SU-DHL-6 (cell line): ENCODE results near the gene SKIDA1.
A peak's percentile ranks its signal among the peaks of the same experiment; 100 is the strongest.

Source experiments
- H2AFZ ChIP-seq: fragments of 200-600 bp; sonication (generic); 2 replicates; pipeline ENCODE4 v1.6.1; 2014; ENCODE audit warnings: low read depth, mild to moderate bottlenecking, moderate library complexity, mixed read lengths, antibody characterized with exemption, low read length; ENCODE audit not compliant: severe bottlenecking
- H3F3A ChIP-seq: fragments of 200-600 bp; shearing (Covaris generic); 2 replicates; pipeline ENCODE4 v1.6.0; 2016; ENCODE audit warnings: antibody characterized with exemption, mild to moderate bottlenecking; ENCODE audit not compliant: insufficient read depth
- H3K27ac ChIP-seq: fragments of 200-600 bp; sonication (generic); 2 replicates; pipeline ENCODE4 v1.5.1; 2016; ENCODE audit warnings: low read depth, mild to moderate bottlenecking, low read length, moderate library complexity, mixed read lengths
- H3K27me3 ChIP-seq: fragments of 200-600 bp; sonication (generic), shearing (Covaris generic); 2 replicates; pipeline ENCODE4 v1.6.0; 2014; ENCODE audit warnings: mild to moderate bottlenecking, low read length
- H3K36me3 ChIP-seq: fragments of 200-600 bp; sonication (generic); 2 replicates; pipeline ENCODE4 v1.6.1; 2014; ENCODE audit warnings: mild to moderate bottlenecking, low read length, mixed read lengths
- H3K4me2 ChIP-seq: fragments of 300-600, 200-600 bp; shearing (Covaris generic), sonication (generic); 2 replicates; pipeline ENCODE4 v1.6.0; 2014; ENCODE audit warnings: low read length, low read depth, mild to moderate bottlenecking; ENCODE audit not compliant: poor library complexity, severe bottlenecking
- H3K4me3 ChIP-seq: fragments of 200-600 bp; sonication (generic); 2 replicates; pipeline ENCODE4 v1.5.1; 2014; ENCODE audit warnings: antibody characterized with exemption, low read length, mild to moderate bottlenecking, mixed read lengths; ENCODE audit not compliant: insufficient read depth, poor library complexity, severe bottlenecking
- H3K79me2 ChIP-seq: fragments of 200-600 bp; sonication (generic); 2 replicates; pipeline ENCODE4 v1.6.1; 2014; ENCODE audit warnings: mild to moderate bottlenecking, low read length, moderate library complexity; ENCODE audit not compliant: insufficient read depth
- H3K9ac ChIP-seq: fragments of 200-600 bp; sonication (generic); 2 replicates; pipeline ENCODE4 v1.7.0; 2014; ENCODE audit warnings: mild to moderate bottlenecking, low read length
- H3K9me2 ChIP-seq: fragments of 200-600 bp; sonication (generic); replicated peaks from 2 replicates; pipeline ENCODE4 v1.6.1; 2014; ENCODE audit warnings: low read length; ENCODE audit not compliant: insufficient read depth
- H3K9me3 ChIP-seq: fragments of 200-600 bp; sonication (generic); 2 replicates; pipeline ENCODE4 v1.6.1; 2014; ENCODE audit warnings: low read length, mixed read lengths; ENCODE audit not compliant: insufficient read depth
- H4K20me1 ChIP-seq: fragments of 200-600 bp; sonication (generic); 2 replicates; pipeline ENCODE4 v1.6.1; 2014; ENCODE audit warnings: low read depth, mild to moderate bottlenecking, antibody characterized with exemption, low read length, moderate library complexity, mixed read lengths
- CTCF ChIP-seq: fragments of 200-600 bp; sonication (generic); IDR thresholded peaks from one replicate; pipeline ENCODE4 v1.5.1; 2017; ENCODE audit warnings: antibody characterized with exemption, mild to moderate bottlenecking, low read length, moderate library complexity; ENCODE audit not compliant: insufficient read depth, poor library complexity, severe bottlenecking
- EZH2phosphoT487 ChIP-seq: fragments of 200-600 bp; sonication (generic), shearing (Covaris generic); conservative IDR thresholded peaks from 2 replicates; pipeline ENCODE4 v1.6.1; 2018; ENCODE audit warnings: mild to moderate bottlenecking, antibody characterized with exemption, low read length, moderate library complexity, mixed read lengths

SKIDA1 gene

DNA sequence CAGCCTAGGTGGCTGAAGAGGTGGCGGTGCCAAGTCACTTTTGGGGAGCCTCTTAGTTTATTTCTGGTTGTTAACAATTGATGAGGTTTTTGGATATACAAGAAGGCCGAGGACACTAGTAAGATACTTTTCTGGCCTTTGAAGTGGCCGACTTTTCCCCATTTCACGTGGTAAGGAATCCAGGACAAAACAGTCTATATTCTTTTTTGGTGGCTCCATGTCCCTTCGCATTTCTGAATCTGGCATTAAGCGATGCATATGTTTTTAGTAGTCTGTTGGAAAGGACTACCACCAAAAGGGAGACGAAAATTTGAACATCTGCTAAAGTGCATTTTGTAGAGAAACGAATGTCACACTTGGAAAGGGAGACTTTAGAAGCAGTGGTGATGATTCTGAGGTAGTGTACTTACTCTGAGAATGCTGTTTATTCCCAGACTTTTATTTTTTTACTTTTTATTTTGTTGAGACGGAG is 10.0 kb upstream of the SKIDA1 start:
- peaks cover 24% of the 10 kb centered on the region for H3F3A ChIP-seq
- H3K27me3 ChIP-seq, result no peaks in the 10 kb centered on the region
- TF ChIP-seq CTCF, result no peak
- no peak for TF ChIP-seq EZH2phosphoT487
- H4K20me1 ChIP-seq, result no peaks in the 10 kb centered on the region
- peak overlapping the region; percentile 60 for H3K9ac ChIP-seq
- no peaks in the 10 kb centered on the region for H3K9me3 ChIP-seq
- peak overlapping the region; percentile 53 for H3K4me3 ChIP-seq
- H3K27ac ChIP-seq, result peak overlapping the region; percentile 35
- no peak overlapping the region for H2AFZ ChIP-seq
- H3K79me2 ChIP-seq, result peaks cover 23% of the 10 kb centered on the region
- H3K9me2 ChIP-seq, result no peaks in the 10 kb centered on the region
- peaks cover 11% of the 10 kb centered on the region for H3K36me3 ChIP-seq
- H3K4me2 ChIP-seq, result peak overlapping the region; percentile 58

GRCh38 chr10:21534604-21535493 is 9.4 kb upstream of the SKIDA1 start:
- peak overlapping the region; percentile 63 for H3K27ac ChIP-seq
- no peak for TF ChIP-seq EZH2phosphoT487
- TF ChIP-seq CTCF, result no peak
- no peaks in the 10 kb centered on the region for H4K20me1 ChIP-seq
- peak overlapping the region; percentile 72 for H3K9ac ChIP-seq
- no peaks in the 10 kb centered on the region for H3K9me3 ChIP-seq
- H3F3A ChIP-seq, result peaks cover 30% of the 10 kb centered on the region
- no peak overlapping the region for H2AFZ ChIP-seq
- H3K27me3 ChIP-seq, result no peaks in the 10 kb centered on the region
- peak overlapping the region; percentile 58 for H3K4me2 ChIP-seq
- peak overlapping the region; percentile 64 for H3K4me3 ChIP-seq
- H3K9me2 ChIP-seq, result no peaks in the 10 kb centered on the region
- peaks cover 23% of the 10 kb centered on the region for H3K79me2 ChIP-seq
- peaks cover 9% of the 10 kb centered on the region for H3K36me3 ChIP-seq

- no peaks in the 10 kb centered on the region for H3K9me3 ChIP-seq
- no peaks in the 10 kb centered on the region for H3K27me3 ChIP-seq
- no peak overlapping the region for H2AFZ ChIP-seq
- no peaks in the 10 kb centered on the region for H3K9me2 ChIP-seq
- H3K27ac ChIP-seq, result peak overlapping the region; percentile 63
- H3K36me3 ChIP-seq, result peaks cover 8% of the 10 kb centered on the region
- peaks cover 33% of the 10 kb centered on the region for H3F3A ChIP-seq
- H3K4me2 ChIP-seq, result peak overlapping the region; percentile 50
- TF ChIP-seq CTCF, result no peak
- TF ChIP-seq EZH2phosphoT487, result no peak
- no peaks in the 10 kb centered on the region for H4K20me1 ChIP-seq
- H3K9ac ChIP-seq, result peak overlapping the region; percentile 72
- peaks cover 23% of the 10 kb centered on the region for H3K79me2 ChIP-seq
- peak overlapping the region; percentile 64 for H3K4me3 ChIP-seq
These were observed 8.8 kb upstream of the SKIDA1 start for GRCh38 chr10:21534280-21534586.
